Type B pancreatic cell (in vitro differentiated cells): ENCODE results near the gene TMX4. TPM values are rescaled to one million over a fixed set of nuclear protein-coding genes. Genes with fewer than 3 reads are reported as not detected.
"Not testable (repeated sequence)": the region's sequence is repeated elsewhere in the genome, so short reads cannot be mapped to it uniquely, and the experiment has no call there.

Experiments used
- DNase-seq: peaks from one replicate; pipeline ENCODE4 v3.0.0; 2021; ENCODE audit warnings: mixed read lengths; ENCODE audit not compliant: unreplicated experiment; ENCODE audit errors: extremely low spot score
- H3K27ac Mint-ChIP-seq: 2 replicates; pipeline ENCODE4 v1.8.0; 2021; ENCODE audit warnings: mild to moderate bottlenecking, mixed read lengths
- H3K27me3 Mint-ChIP-seq: 2 replicates; pipeline ENCODE4 v1.8.0; 2021; ENCODE audit warnings: mixed read lengths
- H3K36me3 Mint-ChIP-seq: 2 replicates; pipeline ENCODE4 v1.8.0; 2021; ENCODE audit warnings: mixed read lengths
- H3K4me1 Mint-ChIP-seq: one replicate; pipeline ENCODE4 v1.8.0; 2021; ENCODE audit warnings: mixed read lengths; ENCODE audit not compliant: unreplicated experiment
- H3K4me3 Mint-ChIP-seq: 2 replicates; pipeline ENCODE4 v1.8.0; 2021; ENCODE audit warnings: mild to moderate bottlenecking, mixed read lengths
- H3K9me3 Mint-ChIP-seq: 2 replicates; pipeline ENCODE4 v1.8.0; 2021; ENCODE audit warnings: mixed read lengths
- CTCF ChIP-seq: fragments of 200-600 bp; sonication (generic); conservative IDR thresholded peaks from 2 replicates; pipeline ENCODE4 v1.5.0; 2021; ENCODE audit warnings: antibody characterized with exemption, mild to moderate bottlenecking
- total RNA-seq: library from RNA; stranded (reverse); gene quantifications from 2 replicates; pipeline ENCODE4 v1.2.1, GENCODE V29; 2021; ENCODE audit warnings: low replicate concordance

TMX4 gene
- total RNA-seq, 1 donor from 2014 or later: 40.9 TPM

DNA sequence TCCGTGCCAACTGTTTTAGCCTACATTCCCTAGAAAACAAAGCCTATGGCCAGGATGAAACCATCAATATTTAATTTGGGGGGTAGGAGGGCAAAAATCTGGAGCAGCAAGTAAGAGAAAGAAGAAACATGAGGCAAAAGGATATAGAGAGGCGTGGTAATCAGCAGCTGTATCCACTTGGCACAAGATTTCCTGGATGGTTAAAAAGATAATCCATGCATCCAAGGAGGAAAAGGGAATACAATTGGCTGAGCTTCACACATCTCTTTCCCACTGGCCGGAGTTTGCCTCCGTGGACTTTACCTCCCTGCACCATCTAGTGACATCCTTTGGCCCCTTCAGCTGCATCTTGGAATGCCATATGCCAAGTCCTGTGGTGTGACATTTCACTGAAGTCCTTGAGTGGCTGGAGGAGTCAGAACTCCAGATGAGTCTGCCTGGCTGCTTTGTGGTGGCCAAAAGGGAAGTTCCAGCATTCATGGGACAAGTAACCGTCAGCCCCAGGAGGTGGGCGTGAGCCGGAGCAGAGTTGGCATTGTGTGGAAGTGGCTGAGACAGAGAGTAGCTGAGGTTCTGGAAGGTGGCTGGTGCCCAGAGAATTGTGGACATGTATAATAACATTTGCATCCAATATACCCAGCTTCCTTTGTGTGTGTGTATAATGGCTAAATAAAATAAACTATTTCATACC is 13.7 kb upstream of the TMX4 start:
- Mint-ChIP-seq H3K27ac (no peak overlapping the region), H3K4me3 (no peak overlapping the region), H3K36me3 (no peaks in the 10 kb centered on the region), H3K9me3 (no peaks in the 10 kb centered on the region), H3K4me1 (no peaks in the 10 kb centered on the region), H3K27me3 (peaks cover 3% of the 10 kb centered on the region)
- no peak for TF ChIP-seq CTCF
- DNase-seq: no peak

DNA sequence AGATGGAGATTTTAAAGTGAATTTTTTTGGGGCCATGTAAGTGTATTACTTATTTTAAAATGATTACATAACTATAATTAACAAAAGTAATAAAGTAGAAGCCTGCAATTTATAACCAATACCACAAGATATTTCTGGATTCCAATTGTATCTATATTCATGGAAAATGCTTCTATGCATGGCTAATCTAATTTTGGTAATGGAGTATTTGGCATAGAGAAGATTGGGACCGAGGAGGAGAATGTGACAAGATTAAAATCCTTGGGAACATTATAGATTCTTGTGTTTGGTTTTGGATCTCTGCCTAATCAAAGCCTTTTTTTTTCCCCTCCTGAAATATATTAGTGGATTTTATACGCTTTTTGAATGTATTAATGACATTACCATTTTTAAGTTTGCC is 12.9 kb upstream of the TMX4 start:
- Mint-ChIP-seq H3K4me1 (no peaks in the 10 kb centered on the region), H3K4me3 (no peak overlapping the region), H3K36me3 (no peaks in the 10 kb centered on the region), H3K9me3 (no peaks in the 10 kb centered on the region), H3K27ac (no peak overlapping the region), H3K27me3 (peaks cover 3% of the 10 kb centered on the region)
- TF ChIP-seq CTCF: no peak
- no peak for DNase-seq

DNA sequence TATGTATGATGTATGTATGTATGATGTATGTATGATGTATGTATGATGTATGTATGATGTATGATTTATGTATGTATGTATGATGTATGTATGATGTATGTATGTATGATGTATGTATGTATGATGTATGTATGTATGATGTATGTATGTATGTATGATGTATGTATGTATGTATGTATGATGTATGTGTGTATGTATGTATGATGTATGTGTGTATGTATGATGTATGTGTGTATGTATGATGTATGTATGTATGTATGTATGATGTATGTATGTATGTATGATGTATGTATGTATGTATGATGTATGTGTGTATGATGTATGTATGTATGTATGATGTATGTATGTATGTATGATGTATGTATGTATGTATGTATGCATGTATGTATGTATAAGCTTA is 12.0 kb upstream of the TMX4 start:
- not testable (repeated sequence) for H3K27ac Mint-ChIP-seq, H3K36me3 Mint-ChIP-seq, DNase-seq, H3K9me3 Mint-ChIP-seq, H3K4me1 Mint-ChIP-seq, H3K27me3 Mint-ChIP-seq, H3K4me3 Mint-ChIP-seq

GRCh38 chr20:8021541-8022269 is 2.1 kb upstream of the TMX4 start:
- no peaks in the 10 kb centered on the region for H3K9me3 Mint-ChIP-seq

GRCh38 chr20:8020314-8021079 is 936 bp upstream of the TMX4 start:
- no peaks in the 10 kb centered on the region for H3K36me3 Mint-ChIP-seq
- no peak for TF ChIP-seq CTCF
- H3K9me3 Mint-ChIP-seq: no peaks in the 10 kb centered on the region
- no peak overlapping the region for H3K27ac Mint-ChIP-seq
- H3K27me3 Mint-ChIP-seq: no peaks in the 10 kb centered on the region
- H3K4me3 Mint-ChIP-seq: no peak overlapping the region
- peaks cover 8% of the 10 kb centered on the region for H3K4me1 Mint-ChIP-seq
- DNase-seq: no peak

More at GRCh38 chr20:8021541-8022269, 2.1 kb upstream of the TMX4 start:
- no peak for DNase-seq
- H3K27me3 Mint-ChIP-seq: no peaks in the 10 kb centered on the region
- peaks cover 8% of the 10 kb centered on the region for H3K4me1 Mint-ChIP-seq
- H3K4me3 Mint-ChIP-seq: no peak overlapping the region
- no peak overlapping the region for H3K27ac Mint-ChIP-seq
- TF ChIP-seq CTCF: no peak
- H3K36me3 Mint-ChIP-seq: no peaks in the 10 kb centered on the region

GRCh38 chr20:8019998-8020247 is 362 bp upstream of the TMX4 start:
- no peak overlapping the region for H3K4me3 Mint-ChIP-seq
- no peak for TF ChIP-seq CTCF
- H3K27me3 Mint-ChIP-seq: no peaks in the 10 kb centered on the region
- no peaks in the 10 kb centered on the region for H3K9me3 Mint-ChIP-seq
- H3K4me1 Mint-ChIP-seq: peaks cover 8% of the 10 kb centered on the region
- H3K27ac Mint-ChIP-seq: peak overlapping the region; percentile 90
- no peak for DNase-seq
- H3K36me3 Mint-ChIP-seq: no peaks in the 10 kb centered on the region
